Neutrophil (primary cell): Measurements from ENCODE around the gene CTNNA2.

Source experiments
- H3K27ac ChIP-seq: fragments of 200-600 bp; sonication (generic); 2 replicates; pipeline ENCODE4 v1.5.1; 2016; ENCODE audit warnings: mild to moderate bottlenecking, moderate library complexity
- H3K27me3 ChIP-seq: fragments of 200-600 bp; sonication (generic); 2 replicates; pipeline ENCODE4 v1.6.0; 2016; ENCODE audit warnings: mild to moderate bottlenecking
- H3K36me3 ChIP-seq: fragments of 200-600 bp; sonication (generic); 2 replicates; pipeline ENCODE4 v1.5.1; 2017
- H3K4me1 ChIP-seq, 2 experiments: fragments of 200-600 bp in 1 of 2; sonication (generic) in 1 of 2; 1 replicate in 1 of 2; 2 replicates in 1 of 2; pipeline versions ENCODE4 v1.5.1 to v1.6.1; 2013 to 2016; ENCODE audit warnings: low read depth in 1 of 2, low read length in 1 of 2, mild to moderate bottlenecking in 1 of 2, moderate library complexity in 1 of 2; ENCODE audit not compliant: control insufficient read depth in 1 of 2, insufficient read depth in 1 of 2
- H3K4me3 ChIP-seq, 2 experiments: fragments of 200-600 bp in 1 of 2; sonication (generic) in 1 of 2; 1 replicate in 1 of 2; 2 replicates in 1 of 2; pipeline ENCODE4 v1.5.1; 2013 to 2016; ENCODE audit warnings: low read depth in 1 of 2, low read length in 1 of 2, mild to moderate bottlenecking in 1 of 2, moderate library complexity in 1 of 2
- H3K9me3 ChIP-seq: fragments of 200-600 bp; sonication (generic); 2 replicates; pipeline ENCODE4 v1.5.1; 2016
- CTCF ChIP-seq: fragments of 200-600 bp; sonication (generic); IDR thresholded peaks from 2 replicates; pipeline ENCODE4 v1.5.1; 2016; ENCODE audit warnings: antibody characterized with exemption

CTNNA2 gene

GRCh38 chr2:80579756-80580155 is 1066.9 kb downstream of the CTNNA2 start:
- no peaks in the 10 kb centered on the region for H3K27me3 ChIP-seq
- no peak overlapping the region for H3K4me3 ChIP-seq
- no peaks in the 10 kb centered on the region for H3K9me3 ChIP-seq
- no peak overlapping the region for H3K27ac ChIP-seq
- H3K36me3 ChIP-seq, result no peaks in the 10 kb centered on the region
- TF ChIP-seq CTCF, result no peak
- H3K4me1 ChIP-seq, result no peaks in the 10 kb centered on the region

- no peak for TF ChIP-seq CTCF
- no peak overlapping the region for H3K4me3 ChIP-seq
- H3K36me3 ChIP-seq, result no peaks in the 10 kb centered on the region
- H3K27me3 ChIP-seq, result no peaks in the 10 kb centered on the region
- H3K4me1 ChIP-seq, result no peaks in the 10 kb centered on the region
- no peak overlapping the region for H3K27ac ChIP-seq
- H3K9me3 ChIP-seq, result no peaks in the 10 kb centered on the region
Observed at GRCh38 chr2:80591233-80591632, 1078.4 kb downstream of the CTNNA2 start.

GRCh38 chr2:80592106-80592505 is 1079.3 kb downstream of the CTNNA2 start:
- Histone ChIP-seq H3K4me1 (no peaks in the 10 kb centered on the region), H3K27ac (no peak overlapping the region), H3K9me3 (no peaks in the 10 kb centered on the region), H3K36me3 (no peaks in the 10 kb centered on the region), H3K4me3 (no peak overlapping the region), H3K27me3 (no peaks in the 10 kb centered on the region)
- no peak for TF ChIP-seq CTCF

GRCh38 chr2:80610108-80610507 is 1097.3 kb downstream of the CTNNA2 start:
- Histone ChIP-seq H3K9me3 (no peaks in the 10 kb centered on the region), H3K4me3 (no peak overlapping the region), H3K36me3 (no peaks in the 10 kb centered on the region), H3K27ac (no peak overlapping the region), H3K27me3 (no peaks in the 10 kb centered on the region), H3K4me1 (no peaks in the 10 kb centered on the region)
- TF ChIP-seq CTCF, result no peak

- Histone ChIP-seq H3K4me3 (no peak overlapping the region), H3K9me3 (no peaks in the 10 kb centered on the region), H3K27ac (no peak overlapping the region), H3K4me1 (no peaks in the 10 kb centered on the region), H3K36me3 (no peaks in the 10 kb centered on the region), H3K27me3 (no peaks in the 10 kb centered on the region)
- TF ChIP-seq CTCF, result no peak
Observed at GRCh38 chr2:80621656-80622055, 1108.8 kb downstream of the CTNNA2 start.

- no peaks in the 10 kb centered on the region for H3K9me3 ChIP-seq
- no peaks in the 10 kb centered on the region for H3K4me1 ChIP-seq
- no peak overlapping the region for H3K4me3 ChIP-seq
- no peak for TF ChIP-seq CTCF
- H3K36me3 ChIP-seq, result no peaks in the 10 kb centered on the region
- no peak overlapping the region for H3K27ac ChIP-seq
- H3K27me3 ChIP-seq, result no peaks in the 10 kb centered on the region
Observed at GRCh38 chr2:80624062-80624461, 1111.2 kb downstream of the CTNNA2 start.
